Measurements from ENCODE around the gene ZNF705A. TPM values are rescaled to one million over a fixed set of nuclear protein-coding genes. Genes with fewer than 3 reads are reported as not detected.
"Not testable (repeated sequence)": the region's sequence is repeated elsewhere in the genome, so short reads cannot be mapped to it uniquely, and the experiment has no call there.

ZNF705A gene
- total RNA-seq, 1 donor from 2014 or later = 0.15 TPM

GRCh38 chr12:8197685-8198308 is 41.0 kb downstream of the ZNF705A start:
- H3K4me3 ChIP-seq; H3K27me3 ChIP-seq (ENCODE audit: low read depth); H3K27ac ChIP-seq; DNase-seq; H3K4me1 ChIP-seq; H3K36me3 ChIP-seq; ATAC-seq; H3K9me3 ChIP-seq; intact Hi-C loops (cut with DNase I): not testable (repeated sequence)

GRCh38 chr12:8218711-8219382 is 62.0 kb downstream of the ZNF705A start:
- intact Hi-C loops (cut with DNase I); H3K27ac ChIP-seq; ATAC-seq; H3K4me3 ChIP-seq; H3K36me3 ChIP-seq; H3K27me3 ChIP-seq (ENCODE audit: low read depth); H3K9me3 ChIP-seq; H3K4me1 ChIP-seq; DNase-seq: not testable (repeated sequence)

GRCh38 chr12:8221375-8221774 is 64.6 kb downstream of the ZNF705A start:
- H3K27me3 ChIP-seq (ENCODE audit: low read depth); H3K27ac ChIP-seq; H3K36me3 ChIP-seq; H3K4me3 ChIP-seq; H3K9me3 ChIP-seq; ATAC-seq; H3K4me1 ChIP-seq; intact Hi-C loops (cut with DNase I); DNase-seq: not testable (repeated sequence)

GRCh38 chr12:8221844-8222243 is 65.0 kb downstream of the ZNF705A start:
- H3K36me3 ChIP-seq; intact Hi-C loops (cut with DNase I); H3K27me3 ChIP-seq (ENCODE audit: low read depth); ATAC-seq; H3K4me1 ChIP-seq; DNase-seq; H3K27ac ChIP-seq; H3K9me3 ChIP-seq; H3K4me3 ChIP-seq: not testable (repeated sequence)

- H3K27ac ChIP-seq; intact Hi-C loops (cut with DNase I): not testable (repeated sequence)
Observed at GRCh38 chr12:8222303-8222702, 65.5 kb downstream of the ZNF705A start.

GRCh38 chr12:8223646-8224045 is 66.8 kb downstream of the ZNF705A start:
- H3K9me3 ChIP-seq; H3K4me3 ChIP-seq; H3K4me1 ChIP-seq; ATAC-seq; H3K27ac ChIP-seq; H3K27me3 ChIP-seq (ENCODE audit: low read depth); H3K36me3 ChIP-seq; DNase-seq; intact Hi-C loops (cut with DNase I): not testable (repeated sequence)

More at GRCh38 chr12:8222303-8222702, 65.5 kb downstream of the ZNF705A start:
- not testable (repeated sequence) for H3K4me3 ChIP-seq; H3K27me3 ChIP-seq (ENCODE audit: low read depth); ATAC-seq; H3K4me1 ChIP-seq; H3K36me3 ChIP-seq; H3K9me3 ChIP-seq; DNase-seq

GRCh38 chr12:8224782-8225181 is 68.0 kb downstream of the ZNF705A start:
- H3K9me3 ChIP-seq; H3K4me3 ChIP-seq; DNase-seq; H3K36me3 ChIP-seq; H3K27ac ChIP-seq; H3K4me1 ChIP-seq; ATAC-seq; H3K27me3 ChIP-seq (ENCODE audit: low read depth); intact Hi-C loops (cut with DNase I): not testable (repeated sequence)

GRCh38 chr12:8226355-8226754 is 69.5 kb downstream of the ZNF705A start:
- ATAC-seq (no peak), DNase-seq (no peak)
- intact Hi-C loops (cut with DNase I) = no loop called here
- TF ChIP-seq CTCF (IDR thresholded peaks at IDR 0.05) = no peak
- Histone ChIP-seq H3K4me3 (no peak overlapping the region), H3K27me3 (ENCODE audit: low read depth) (no peaks in the 10 kb centered on the region), H3K27ac (no peak overlapping the region), H3K9me3 (no peaks in the 10 kb centered on the region), H3K36me3 (no peaks in the 10 kb centered on the region), H3K4me1 (no peaks in the 10 kb centered on the region)

- H3K9me3 ChIP-seq; ATAC-seq; H3K27me3 ChIP-seq (ENCODE audit: low read depth); H3K27ac ChIP-seq; H3K4me1 ChIP-seq; intact Hi-C loops (cut with DNase I); H3K36me3 ChIP-seq: not testable (repeated sequence)
- peak within 1 kb of the TSS; percentile 40 for H3K4me3 ChIP-seq
- peak; percentile 57 for DNase-seq
Observed at GRCh38 chr12:8226992-8227731, 70.3 kb downstream of the ZNF705A start, which contains the start of gene FAM90A1. FAM90A1 (minus strand) TSS chr12:8227618; CDS start chr12:8224832, 2,786 bp downstream.

GRCh38 chr12:8227732-8228077 is 70.9 kb downstream of the ZNF705A start:
- H3K9me3 ChIP-seq; H3K27ac ChIP-seq; H3K4me1 ChIP-seq; intact Hi-C loops (cut with DNase I); DNase-seq; H3K27me3 ChIP-seq (ENCODE audit: low read depth); H3K36me3 ChIP-seq; ATAC-seq: not testable (repeated sequence)
- H3K4me3 ChIP-seq = peak overlapping the region; percentile 40

- DNase-seq; H3K4me1 ChIP-seq; intact Hi-C loops (cut with DNase I): not testable (repeated sequence)
Observed at GRCh38 chr12:8228607-8229006, 71.8 kb downstream of the ZNF705A start.

GRCh38 chr12:8229486-8229885 is 72.7 kb downstream of the ZNF705A start:
- H3K4me3 ChIP-seq; ATAC-seq; H3K4me1 ChIP-seq; H3K9me3 ChIP-seq; H3K36me3 ChIP-seq; H3K27ac ChIP-seq; intact Hi-C loops (cut with DNase I); H3K27me3 ChIP-seq (ENCODE audit: low read depth); DNase-seq: not testable (repeated sequence)

More at GRCh38 chr12:8228607-8229006, 71.8 kb downstream of the ZNF705A start:
- not testable (repeated sequence) for H3K27ac ChIP-seq; H3K36me3 ChIP-seq; H3K27me3 ChIP-seq (ENCODE audit: low read depth); ATAC-seq; H3K4me3 ChIP-seq; H3K9me3 ChIP-seq

Measured in lower lobe of right lung (tissue), 2 donors.